KG1 (cell line): Measurements from ENCODE around the gene NCAM2.

Source experiments
- DNase-seq: peaks from one replicate; lab custom pipeline; 2025; lab: John Stamatoyannopoulos, UW

Gene NCAM2

GRCh38 chr21:21177353-21177986 lies 179.3 kb downstream of the NCAM2 start:
- no peak for DNase-seq

- no peak for DNase-seq
These were observed 181.6 kb downstream of the NCAM2 start for GRCh38 chr21:21179619-21180298.

- no peak for DNase-seq
These were observed 184.3 kb downstream of the NCAM2 start for GRCh38 chr21:21182401-21183010.

DNA sequence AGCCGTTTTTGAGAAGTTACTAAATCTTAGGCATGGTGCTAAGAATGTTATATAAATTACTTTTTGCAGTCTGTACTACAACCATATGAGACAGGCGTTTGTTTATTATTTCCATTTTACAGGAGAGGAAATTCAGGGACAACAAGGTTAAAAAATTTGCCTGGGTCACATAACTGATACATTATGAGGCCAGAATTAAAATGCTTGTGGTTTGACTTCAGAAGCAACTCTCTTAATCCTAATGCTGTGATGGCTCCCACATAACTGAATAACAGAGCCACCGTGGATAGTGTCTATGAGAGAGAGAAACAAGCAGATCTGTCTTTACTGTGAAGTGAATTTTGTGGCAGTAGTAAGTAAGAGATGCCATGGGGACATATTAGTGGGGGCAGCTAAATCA lies 184.9 kb downstream of the NCAM2 start:
- DNase-seq, result no peak

- DNase-seq, result no peak
These were observed 186.7 kb downstream of the NCAM2 start for GRCh38 chr21:21184771-21185528.

DNA sequence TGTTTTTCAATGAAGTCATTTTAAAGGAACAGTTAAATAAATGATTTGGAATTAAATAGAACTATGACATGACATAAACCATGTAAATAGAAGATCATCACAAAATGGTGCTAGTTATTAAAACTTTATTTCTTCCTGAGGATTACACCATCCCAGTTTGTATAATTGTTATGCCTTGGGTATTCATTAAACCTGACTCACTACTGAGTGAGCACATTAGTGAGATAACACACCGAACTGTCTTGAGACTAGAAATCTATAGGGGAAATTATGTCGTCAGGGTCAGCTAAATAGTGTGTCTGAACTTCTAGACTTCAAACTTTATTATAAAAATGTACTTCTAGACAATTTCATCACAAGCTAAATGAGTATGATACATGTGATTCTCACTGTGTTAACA lies 189.4 kb downstream of the NCAM2 start:
- DNase-seq, result no peak

DNA sequence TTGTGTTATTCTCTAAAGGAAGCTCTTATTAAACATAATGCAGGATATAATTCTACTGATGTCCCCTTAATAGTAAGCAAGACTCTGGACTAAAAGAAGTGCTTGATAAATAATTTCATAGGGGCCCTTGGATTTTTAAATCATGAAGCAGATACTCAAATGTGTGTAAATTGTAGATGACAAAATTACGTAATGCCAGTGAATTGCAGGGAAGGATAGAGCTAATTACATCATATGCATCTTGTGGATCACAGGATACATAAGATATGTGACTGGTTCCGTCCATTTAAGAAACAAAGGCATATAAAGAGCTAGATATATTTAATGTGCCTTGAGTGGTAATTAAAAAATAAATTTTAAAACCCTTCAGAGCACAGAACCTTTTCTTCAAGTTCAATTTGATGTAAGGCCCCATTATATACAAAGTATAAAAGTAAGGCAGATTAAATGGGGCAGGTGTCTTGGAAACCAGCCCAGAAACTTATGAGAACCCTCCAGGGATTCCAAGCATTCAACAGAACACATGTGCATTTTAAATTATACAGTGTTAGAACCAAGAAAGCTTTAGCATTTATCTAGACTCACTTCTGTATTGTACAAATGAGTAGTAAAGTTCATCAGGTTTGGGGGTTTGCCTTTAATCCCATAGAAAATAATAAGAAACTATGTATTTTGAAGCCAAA lies 190.4 kb downstream of the NCAM2 start:
- no peak for DNase-seq

DNA sequence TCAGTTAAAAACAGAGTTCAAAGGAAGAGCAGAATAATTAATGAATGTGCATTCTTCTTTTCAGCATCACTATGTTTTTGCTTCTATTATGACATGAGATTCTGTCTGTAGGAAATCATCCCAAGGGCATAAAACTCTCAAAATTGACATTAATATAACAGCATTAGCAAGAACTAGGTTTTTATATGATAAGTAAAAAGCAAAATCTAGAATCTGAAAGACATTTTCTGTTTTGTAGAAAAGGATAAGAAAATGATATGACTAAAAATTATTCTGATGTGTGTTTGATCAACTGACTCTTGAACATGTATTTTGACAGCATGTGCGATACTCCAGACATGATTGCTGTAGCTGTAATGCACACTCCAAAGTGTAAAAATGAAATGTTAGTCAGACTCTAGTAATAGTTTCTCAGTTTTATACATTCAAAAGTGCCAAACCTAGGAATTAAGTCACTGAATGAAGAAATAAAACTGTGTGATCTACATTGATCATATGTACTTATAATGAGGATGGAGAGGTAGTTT lies 197.3 kb downstream of the NCAM2 start:
- DNase-seq, result no peak

DNA sequence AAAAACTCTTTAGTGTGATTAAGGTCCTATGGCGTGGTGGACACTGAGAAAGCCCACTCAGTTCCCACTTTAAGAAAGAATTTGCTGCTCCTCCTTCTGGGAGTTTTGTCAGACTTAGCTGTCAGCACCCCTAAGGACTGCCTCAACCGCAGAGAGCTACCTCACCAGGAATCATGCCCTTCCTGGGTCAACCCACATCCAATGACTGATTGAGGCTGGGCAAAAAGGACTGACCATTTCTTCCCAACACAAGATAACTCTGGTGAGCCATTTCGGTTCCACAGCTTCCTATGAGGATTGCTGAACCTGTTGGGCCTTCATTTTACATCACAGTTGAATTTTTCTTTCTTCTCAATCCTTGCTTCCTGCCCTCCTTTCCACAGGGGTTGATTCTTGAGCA lies 197.9 kb downstream of the NCAM2 start:
- DNase-seq, result no peak

DNA sequence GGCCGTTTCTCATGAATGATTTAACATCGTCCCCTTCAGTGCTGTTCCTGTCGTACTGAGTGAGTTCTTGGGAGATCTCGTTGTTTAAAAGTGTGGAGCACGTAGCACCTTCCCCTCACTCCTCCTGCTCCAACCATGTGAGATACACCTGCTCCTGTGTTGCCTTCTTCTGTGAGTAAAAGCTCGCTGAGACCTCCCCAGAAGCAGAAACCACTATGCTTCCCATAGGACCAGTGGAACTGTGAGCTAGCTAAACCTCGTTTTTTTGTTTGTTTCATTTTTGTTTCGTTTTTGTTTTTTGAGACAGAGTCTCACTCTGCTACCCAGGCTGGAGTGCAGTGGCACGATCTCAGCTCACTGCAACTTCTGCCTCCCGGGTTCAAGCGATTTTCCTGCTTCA lies 198.6 kb downstream of the NCAM2 start:
- no peak for DNase-seq

GRCh38 chr21:21199342-21200102 lies 201.3 kb downstream of the NCAM2 start:
- DNase-seq, result no peak

DNA sequence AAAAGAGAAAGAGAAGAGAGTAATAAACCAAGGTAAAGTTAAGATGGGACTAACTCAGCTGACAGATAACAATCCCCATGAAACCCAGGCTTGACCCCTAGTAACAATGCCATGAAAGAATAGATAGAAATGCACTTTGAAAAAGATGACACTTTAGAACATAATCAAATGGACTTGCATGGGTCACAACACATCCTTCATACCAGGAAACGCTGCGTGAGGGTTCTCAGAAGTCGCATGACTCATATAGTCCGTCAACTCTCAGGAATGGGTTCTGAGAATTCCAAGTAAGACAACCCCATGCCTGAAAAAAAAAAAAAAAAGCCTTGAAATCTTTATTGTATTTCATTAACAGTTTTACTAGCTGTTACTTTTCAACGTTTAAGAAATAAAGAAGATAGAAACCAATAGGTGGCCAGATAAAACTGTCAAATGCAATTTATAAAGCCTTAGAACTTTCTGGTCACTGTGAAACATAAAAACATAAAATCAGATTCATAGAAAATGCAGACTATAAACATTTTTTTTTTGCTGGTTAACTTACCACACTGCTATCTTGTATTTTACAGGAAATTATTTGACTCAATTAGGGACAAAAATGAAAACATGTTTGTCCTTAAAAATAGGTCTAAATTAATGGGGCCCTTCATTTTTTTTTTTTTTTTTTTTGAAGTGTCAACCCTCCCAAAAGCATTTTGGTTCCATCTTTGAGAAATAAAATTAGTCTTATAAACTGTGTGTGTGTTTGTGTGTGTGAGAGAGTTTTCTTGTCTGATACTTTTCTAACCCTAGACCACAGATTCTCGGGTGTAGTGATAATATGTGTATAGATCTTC lies 202.1 kb downstream of the NCAM2 start:
- DNase-seq, result peak; percentile 32

DNA sequence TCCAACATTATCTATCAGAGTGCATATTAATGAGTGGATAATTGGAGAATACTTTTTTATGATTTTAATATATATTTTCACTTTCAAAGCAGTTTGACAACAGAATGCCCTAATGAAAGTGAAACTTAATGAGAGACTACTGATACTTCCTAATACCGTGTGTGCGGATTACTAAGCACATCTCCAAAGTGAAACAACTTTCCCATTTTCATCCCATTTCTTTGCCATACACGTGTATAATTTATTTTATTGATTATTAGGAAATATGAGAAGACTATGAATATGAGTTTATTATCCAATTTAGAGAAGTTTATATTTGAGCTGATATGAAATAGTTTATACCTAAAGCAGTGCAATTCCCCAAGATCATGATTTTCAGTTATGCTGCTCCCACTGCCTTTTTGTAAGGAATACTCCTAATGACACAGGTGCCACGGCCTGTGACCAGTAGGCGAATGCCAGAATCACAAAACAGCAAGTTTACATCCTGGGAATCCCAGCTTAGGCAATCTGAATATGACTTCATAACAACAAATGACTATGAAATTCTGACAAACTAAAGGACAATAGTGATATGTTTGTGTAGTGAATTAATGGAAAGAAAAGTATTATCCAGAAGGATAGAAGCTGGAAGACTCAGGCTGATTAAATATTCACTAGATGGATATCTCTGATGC lies 202.9 kb downstream of the NCAM2 start:
- peak; percentile 17 for DNase-seq

- DNase-seq, result no peak
These were observed 205.7 kb downstream of the NCAM2 start for GRCh38 chr21:21203822-21204339.

GRCh38 chr21:21204366-21204996 lies 206.3 kb downstream of the NCAM2 start:
- no peak for DNase-seq

GRCh38 chr21:21205604-21206003 lies 207.4 kb downstream of the NCAM2 start:
- no peak for DNase-seq

DNA sequence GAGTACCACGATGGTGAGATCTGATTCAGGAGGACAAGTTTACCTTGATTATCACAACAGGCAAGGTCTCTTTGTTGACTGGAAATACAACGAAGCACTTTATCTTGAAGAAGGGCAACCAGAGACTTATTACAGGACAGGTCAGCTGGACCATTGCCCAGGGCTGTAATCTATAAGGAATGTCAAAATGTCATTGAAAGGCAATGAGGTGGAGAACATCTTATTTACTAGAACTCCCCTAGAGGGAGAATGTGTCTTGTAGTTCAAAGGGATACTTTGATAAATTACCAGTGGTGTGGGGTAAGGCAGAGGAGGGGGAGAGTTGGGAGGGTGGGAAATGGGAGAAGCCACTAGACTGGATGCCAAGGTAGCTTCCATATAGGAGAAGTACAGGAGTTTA lies 212.3 kb downstream of the NCAM2 start:
- DNase-seq, result no peak

GRCh38 chr21:21213297-21213696 lies 215.1 kb downstream of the NCAM2 start:
- DNase-seq, result no peak

GRCh38 chr21:21216047-21216446 lies 217.8 kb downstream of the NCAM2 start:
- DNase-seq, result no peak
